Colonic mucosa (tissue), 4 donors: ENCODE data around the gene UCP2. TPM values are rescaled to one million over a fixed set of nuclear protein-coding genes. Genes with fewer than 3 reads are reported as not detected.

ENCODE experiments used
- DNase-seq: peaks from one replicate; pipeline ENCODE4 v3.0.0-alpha.2; 2020
- H3K27ac ChIP-seq: fragments of 200-600 bp; one replicate; pipeline ENCODE4 v1.8.0; 2021
- H3K27me3 ChIP-seq: fragments of 200-600 bp; one replicate; pipeline ENCODE4 v1.8.0; 2021
- H3K36me3 ChIP-seq: fragments of 200-600 bp; one replicate; pipeline ENCODE4 v1.8.0; 2021
- H3K4me1 ChIP-seq: fragments of 200-600 bp; one replicate; pipeline ENCODE4 v1.8.0; 2021; ENCODE audit warnings: mild to moderate bottlenecking
- H3K4me3 ChIP-seq: fragments of 200-600 bp; one replicate; pipeline ENCODE4 v1.8.0; 2021
- H3K9ac ChIP-seq, 2 donors: one replicate each; pipeline ENCODE4 v1.7.0; 2013; ENCODE audit warnings: control low read depth in 2 of 2, low read depth in 2 of 2, low read length in 2 of 2
- H3K9me3 ChIP-seq: fragments of 200-600 bp; one replicate; pipeline ENCODE4 v1.8.0; 2021
- CTCF ChIP-seq: fragments of 200-600 bp; IDR thresholded peaks from one replicate; pipeline ENCODE4 v1.8.0; 2022; ENCODE audit warnings: antibody characterized with exemption, mild to moderate bottlenecking
- intact Hi-C: fragments of 100-400 bp; cut with DNase I; formaldehyde crosslinking; loops from one replicate; pipeline ENCODE4 v1.14.1; 2022
- total RNA-seq, 2 donors: library from RNA; stranded (reverse); fragmentation: NEBNext Ultra II Directional in 1 of 2; extraction: Animal tissue kit (Norgen Biotek cat#: 25700) in 1 of 2; gene quantifications; one replicate each; pipeline ENCODE4 v1.2.1, GENCODE V29; 2021
- donor health status: healthy.
- donor health status: DM: no; HTN: no; CAD: no.
- donor health status: DM: no; HTN: no; CAD: no.

Gene UCP2
- total RNA-seq, 2 donors from 2014 or later = 43.0 to 64.0 TPM

GRCh38 chr11:74004759-74005615 lies 22.3 kb upstream of the UCP2 start:
- Histone ChIP-seq H3K27ac (no peak overlapping the region), H3K4me3 (no peak overlapping the region), H3K27me3 (no peaks in the 10 kb centered on the region), H3K9ac (no peak overlapping the region), H3K4me1 (no peaks in the 10 kb centered on the region), H3K9me3 (no peaks in the 10 kb centered on the region), H3K36me3 (no peaks in the 10 kb centered on the region)
- intact Hi-C loops = no loop called here
- DNase-seq = no peak
- TF ChIP-seq CTCF = no peak

GRCh38 chr11:74004046-74004695 lies 21.5 kb upstream of the UCP2 start:
- Histone ChIP-seq H3K4me3 (no peak overlapping the region), H3K27ac (no peak overlapping the region), H3K36me3 (no peaks in the 10 kb centered on the region), H3K27me3 (no peaks in the 10 kb centered on the region), H3K9me3 (no peaks in the 10 kb centered on the region), H3K4me1 (no peaks in the 10 kb centered on the region), H3K9ac (no peak overlapping the region)
- DNase-seq = no peak
- intact Hi-C loops = no loop called here
- no peak for TF ChIP-seq CTCF

GRCh38 chr11:74002832-74003231 lies 20.2 kb upstream of the UCP2 start:
- H3K4me3 ChIP-seq = no peak overlapping the region
- no peaks in the 10 kb centered on the region for H3K4me1 ChIP-seq
- H3K36me3 ChIP-seq = no peaks in the 10 kb centered on the region
- TF ChIP-seq CTCF = no peak
- DNase-seq = no peak
- no peaks in the 10 kb centered on the region for H3K27me3 ChIP-seq
- H3K9ac ChIP-seq = no peak overlapping the region
- no peak overlapping the region for H3K27ac ChIP-seq
- intact Hi-C loops = no loop called here
- no peaks in the 10 kb centered on the region for H3K9me3 ChIP-seq

GRCh38 chr11:74001822-74002286 lies 19.2 kb upstream of the UCP2 start:
- H3K4me1 ChIP-seq = no peaks in the 10 kb centered on the region
- H3K9me3 ChIP-seq = no peaks in the 10 kb centered on the region
- H3K4me3 ChIP-seq = no peak overlapping the region
- intact Hi-C loops = no loop called here
- no peaks in the 10 kb centered on the region for H3K27me3 ChIP-seq
- H3K9ac ChIP-seq = no peak overlapping the region
- H3K36me3 ChIP-seq = no peaks in the 10 kb centered on the region
- no peak for DNase-seq
- TF ChIP-seq CTCF = no peak
- no peak overlapping the region for H3K27ac ChIP-seq

GRCh38 chr11:74000307-74001133 lies 17.9 kb upstream of the UCP2 start:
- Histone ChIP-seq H3K9ac (no peak overlapping the region), H3K4me1 (no peaks in the 10 kb centered on the region), H3K27ac (no peak overlapping the region), H3K4me3 (no peak overlapping the region), H3K9me3 (no peaks in the 10 kb centered on the region), H3K36me3 (no peaks in the 10 kb centered on the region), H3K27me3 (no peaks in the 10 kb centered on the region)
- intact Hi-C loops = no loop called here
- DNase-seq = no peak
- TF ChIP-seq CTCF = no peak
